Stimulated activated CD4-positive, alpha-beta T cell treated with anti-CD3 and anti-CD28 coated beads, Interleukin-1b, Interleukin-23, amount 100 ng/mL, for 1 hour (primary cell): ENCODE data around the gene LPAR3.
"Not testable (repeated sequence)": the region's sequence is repeated elsewhere in the genome, so short reads cannot be mapped to it uniquely, and the experiment has no call there.

ENCODE experiments used
- DNase-seq, 2 donors: peaks; one replicate each; pipeline ENCODE4 v3.0.0-alpha.2; 2020; ENCODE audit warnings: low read depth in 2 of 2

Gene LPAR3, protein sequence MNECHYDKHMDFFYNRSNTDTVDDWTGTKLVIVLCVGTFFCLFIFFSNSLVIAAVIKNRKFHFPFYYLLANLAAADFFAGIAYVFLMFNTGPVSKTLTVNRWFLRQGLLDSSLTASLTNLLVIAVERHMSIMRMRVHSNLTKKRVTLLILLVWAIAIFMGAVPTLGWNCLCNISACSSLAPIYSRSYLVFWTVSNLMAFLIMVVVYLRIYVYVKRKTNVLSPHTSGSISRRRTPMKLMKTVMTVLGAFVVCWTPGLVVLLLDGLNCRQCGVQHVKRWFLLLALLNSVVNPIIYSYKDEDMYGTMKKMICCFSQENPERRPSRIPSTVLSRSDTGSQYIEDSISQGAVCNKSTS

DNA sequence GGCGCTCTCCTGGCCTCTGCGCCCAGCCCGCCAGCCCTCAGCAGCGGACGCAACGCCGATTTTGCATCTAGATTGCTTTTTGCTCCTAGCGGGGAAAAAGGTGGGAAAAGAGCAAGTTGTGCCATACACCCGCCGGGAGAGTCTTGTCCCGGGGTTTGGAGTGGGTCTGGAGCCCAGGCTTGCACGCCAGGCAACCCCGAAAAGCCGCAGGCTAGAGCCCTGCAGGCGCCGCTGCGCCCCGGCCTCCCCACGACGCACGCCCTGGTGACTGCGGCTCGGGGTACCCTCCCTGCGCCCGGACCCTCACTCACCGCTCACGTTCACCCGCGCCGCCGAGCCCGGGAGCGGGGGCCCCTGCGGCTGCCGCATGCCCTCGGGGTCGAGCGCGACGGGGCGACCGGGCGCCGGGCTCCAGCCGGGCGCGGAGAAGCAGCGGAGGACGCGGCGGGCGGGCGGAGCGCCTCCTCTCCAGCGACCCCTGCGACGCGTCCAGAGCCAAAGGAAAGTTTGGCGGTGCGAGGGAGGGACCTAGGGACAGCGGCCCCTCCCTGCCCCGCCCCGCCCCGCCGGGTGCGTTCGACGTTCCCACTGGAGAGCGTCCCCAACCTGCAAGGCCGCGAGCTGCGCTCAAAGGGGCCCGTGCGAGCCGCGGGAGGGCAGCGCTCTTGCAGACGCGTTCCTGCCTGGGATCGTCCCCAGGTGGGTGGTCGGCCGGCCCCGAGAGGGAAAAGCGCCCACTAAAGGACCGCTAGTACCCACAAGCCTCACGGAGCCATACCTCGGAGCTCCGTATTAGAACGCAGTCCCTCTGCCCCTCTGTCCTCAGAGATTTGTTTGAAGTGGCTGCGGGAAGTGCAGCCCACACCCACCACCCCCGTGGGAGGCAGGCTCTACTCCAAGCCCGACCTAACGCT lies at the start of gene LPAR3:
Gene LPAR3, minus strand, starts transcription at position 502 of the 914 bp plus-strand sequence. CDS start 27,086 bp downstream, outside the sequence.
- DNase-seq: no peak

DNA sequence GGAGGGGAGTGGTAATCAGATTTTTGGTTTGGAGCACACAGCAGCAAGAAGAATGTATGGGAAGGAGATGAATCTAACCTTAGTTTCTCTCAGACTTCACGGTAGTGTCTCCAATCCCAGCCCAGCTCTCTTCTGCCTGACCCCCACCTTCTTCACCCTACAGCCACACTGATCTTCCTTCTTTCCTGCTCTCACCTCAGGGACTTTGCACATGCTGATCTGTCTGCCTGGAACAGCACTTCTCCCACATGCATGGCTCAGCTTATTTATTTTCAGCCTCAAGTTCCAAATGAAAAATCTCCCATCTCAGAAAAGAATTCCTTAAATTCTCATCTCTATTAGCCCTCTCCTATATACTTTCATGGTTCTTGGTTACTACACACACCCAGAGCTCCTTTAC lies 48.8 kb upstream of the LPAR3 start:
- DNase-seq: no peak

DNA sequence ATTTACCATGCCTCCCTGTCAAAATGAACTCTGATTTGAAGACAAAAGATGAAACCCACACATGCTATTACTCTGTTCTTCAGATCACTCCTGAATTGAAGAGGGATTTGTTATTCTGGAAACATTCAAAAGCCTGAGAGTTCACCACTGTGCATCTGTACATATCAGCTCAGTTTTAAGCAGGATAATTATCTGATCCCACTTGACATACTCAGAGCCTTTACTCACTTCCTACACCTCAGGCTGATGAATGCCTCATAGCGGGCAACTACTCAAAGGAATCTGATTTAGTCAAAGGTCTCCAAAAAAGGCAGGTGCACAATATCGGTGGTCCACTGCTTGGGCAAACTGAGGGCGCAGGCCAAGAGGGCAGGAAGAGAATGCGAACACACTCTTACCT lies 47.5 kb upstream of the LPAR3 start:
- DNase-seq: no peak

DNA sequence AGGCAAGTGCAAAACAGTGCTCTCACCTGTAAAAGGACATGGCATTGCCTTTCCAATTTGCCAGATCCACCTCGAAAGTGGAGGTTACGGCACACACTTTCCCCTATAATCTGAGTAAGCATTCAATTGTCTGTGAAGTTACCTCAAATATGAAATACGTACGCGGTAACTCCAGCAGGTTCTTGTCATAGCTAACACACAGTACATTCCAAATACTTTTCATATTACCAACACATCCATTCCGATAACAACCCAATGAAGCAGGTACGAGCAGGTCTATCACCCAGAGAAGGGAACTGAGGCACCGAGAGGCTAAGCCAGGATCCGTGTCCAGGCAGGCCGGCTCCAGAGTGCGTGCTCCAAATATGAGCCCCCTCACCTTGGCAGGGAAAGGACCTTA lies 46.8 kb upstream of the LPAR3 start:
- no peak for DNase-seq

DNA sequence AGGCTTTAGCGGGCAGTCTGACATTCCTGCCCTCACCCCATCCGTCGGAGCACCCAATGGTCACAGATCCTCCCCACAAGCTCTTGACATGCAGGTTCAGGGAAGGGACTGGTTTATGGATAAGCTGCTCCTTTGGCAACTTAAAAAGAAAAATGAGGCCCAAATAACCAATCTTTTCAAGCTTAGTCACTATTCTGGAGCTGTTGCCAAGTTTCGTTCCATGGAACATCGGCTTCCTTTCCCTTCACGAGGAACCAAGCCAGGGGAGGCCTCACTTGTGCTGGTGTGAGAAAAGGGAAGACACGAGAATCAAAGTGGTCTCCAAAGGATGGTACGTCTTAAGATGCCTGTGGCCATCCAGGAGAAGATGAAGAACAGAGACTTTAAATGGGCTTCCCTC lies 46.1 kb upstream of the LPAR3 start:
- no peak for DNase-seq

DNA sequence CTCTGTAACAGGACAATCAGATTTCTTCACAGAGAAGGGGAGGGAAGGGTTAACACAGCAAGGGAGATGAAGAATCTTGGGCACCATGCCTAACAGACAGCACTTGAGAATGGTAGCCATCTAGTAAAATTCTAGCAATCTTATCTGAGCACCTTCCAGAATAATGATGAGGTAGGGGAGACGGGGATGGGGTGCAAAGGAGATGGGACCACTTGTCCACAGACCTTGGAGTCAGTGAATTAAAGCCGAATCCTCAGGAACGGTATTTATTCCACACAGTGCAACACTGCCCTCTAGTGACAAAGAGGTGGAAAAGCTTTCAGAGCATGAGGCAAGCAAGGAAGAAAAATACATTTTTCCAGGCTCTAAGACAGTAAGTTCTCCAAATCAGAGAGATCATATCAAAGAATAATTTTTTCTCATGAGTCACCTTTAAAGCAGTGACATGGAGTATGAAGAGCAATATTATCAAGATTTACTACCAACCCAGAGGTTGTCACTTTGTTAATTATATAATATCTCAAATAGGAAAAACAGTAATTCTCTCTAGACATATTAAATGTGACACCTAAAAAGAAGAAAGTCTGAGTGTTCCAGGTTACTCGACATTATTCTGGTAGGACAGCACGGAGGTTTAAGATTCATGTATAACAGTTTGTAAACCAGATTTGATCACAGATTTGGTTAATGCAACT lies 43.3 kb upstream of the LPAR3 start:
- no peak for DNase-seq

DNA sequence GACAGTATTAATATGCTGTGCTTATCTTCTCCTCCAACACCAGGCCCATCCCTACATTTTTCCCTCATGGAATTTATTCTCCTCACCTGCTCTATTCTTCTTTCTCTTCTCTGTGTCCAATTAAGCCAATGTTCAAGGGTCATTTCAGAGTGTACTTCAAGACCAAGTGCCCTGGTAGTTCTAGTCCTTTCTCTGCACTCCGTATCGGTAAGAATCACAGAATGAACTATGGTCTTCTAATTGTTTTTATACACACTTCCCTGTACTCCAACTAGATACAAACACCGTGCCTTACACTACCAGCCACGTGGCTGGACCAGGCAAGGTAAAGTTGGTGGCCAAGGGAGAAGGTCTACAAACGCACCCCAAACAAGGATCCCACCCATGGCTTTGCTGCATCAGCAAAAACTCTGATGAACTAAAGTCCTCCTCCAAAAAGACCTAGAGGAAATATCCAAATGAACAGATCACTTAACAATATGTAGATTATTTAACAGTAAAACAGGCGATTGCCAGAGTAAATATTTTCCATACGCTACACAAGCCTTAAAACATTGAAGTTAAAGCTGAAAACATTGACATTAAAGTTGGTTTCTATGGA lies 40.1 kb upstream of the LPAR3 start:
- DNase-seq: no peak

DNA sequence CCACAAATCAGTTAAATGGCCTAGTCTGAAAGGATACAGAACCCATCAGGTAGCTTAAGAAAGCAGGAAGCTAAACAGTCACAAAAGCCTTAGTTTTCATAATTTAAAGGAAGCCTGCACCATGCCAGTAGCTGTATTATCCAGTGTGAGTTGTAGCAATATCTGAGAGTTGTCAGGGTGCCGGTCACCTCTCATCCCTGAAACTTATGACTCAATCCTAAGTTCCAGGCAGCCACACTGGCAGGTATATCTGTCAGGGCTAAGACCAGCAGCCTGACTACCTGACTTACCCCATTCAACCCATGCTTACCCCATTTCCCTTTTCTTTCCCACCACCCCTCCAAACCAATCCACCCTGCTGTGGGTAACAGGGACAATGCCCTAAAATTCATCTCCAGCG lies 37.8 kb upstream of the LPAR3 start:
- no peak for DNase-seq

DNA sequence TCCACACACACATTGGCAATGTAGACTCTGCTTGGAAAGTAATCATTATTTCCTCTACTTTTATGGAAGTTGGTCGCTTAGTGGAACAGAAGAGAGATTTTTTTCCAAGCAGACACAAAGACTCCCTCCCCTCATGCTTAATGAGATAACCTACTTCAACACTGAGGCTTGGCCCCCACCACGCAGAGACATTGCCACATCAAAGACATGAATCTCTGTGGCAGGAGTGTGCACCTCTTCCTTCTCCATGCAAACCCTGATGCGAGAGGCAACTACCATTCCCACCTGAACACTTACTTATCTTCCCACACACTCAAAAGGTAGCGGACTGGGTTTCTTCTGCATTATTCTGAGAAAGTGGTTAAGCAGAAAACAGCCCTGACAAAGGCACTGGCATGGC lies 37.3 kb upstream of the LPAR3 start:
- no peak for DNase-seq

DNA sequence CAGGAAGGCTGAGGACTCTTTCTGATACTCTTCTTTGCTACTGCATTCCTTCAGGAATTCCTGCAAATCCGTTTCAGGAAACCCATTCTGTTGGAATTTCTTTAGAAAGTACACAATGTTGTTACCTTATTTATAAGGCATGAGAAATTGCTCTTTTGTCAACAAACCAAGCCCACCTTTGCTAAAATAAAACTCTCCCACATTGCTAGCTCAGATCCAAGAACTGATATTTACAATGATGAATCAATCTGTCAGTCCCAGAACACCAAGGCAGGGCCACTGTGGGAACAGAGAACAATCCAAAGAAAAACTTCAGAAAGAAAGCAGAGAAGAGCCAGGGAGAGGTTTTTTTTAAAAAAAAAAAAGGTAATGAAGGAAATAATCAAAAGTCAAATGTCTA lies 36.6 kb upstream of the LPAR3 start:
- DNase-seq: no peak

DNA sequence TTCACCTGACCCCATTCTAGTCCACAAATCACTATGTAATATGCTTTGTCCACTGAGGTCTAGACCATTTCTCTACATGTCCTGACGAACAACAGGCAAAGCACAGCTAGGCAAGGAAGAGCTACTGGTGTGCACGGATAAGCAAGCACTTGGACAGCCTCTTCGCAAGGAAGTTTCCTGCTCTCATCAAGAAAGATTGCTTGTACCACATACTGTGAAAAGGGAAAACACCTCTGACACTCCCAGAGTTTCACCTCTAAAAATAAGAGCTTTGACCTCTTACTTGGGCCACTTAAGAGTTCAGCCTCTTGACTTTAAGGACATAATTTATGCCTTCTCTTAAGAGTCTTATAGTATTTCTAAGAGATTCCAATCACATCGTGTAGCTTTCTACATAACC lies 36.0 kb upstream of the LPAR3 start:
- DNase-seq: no peak

DNA sequence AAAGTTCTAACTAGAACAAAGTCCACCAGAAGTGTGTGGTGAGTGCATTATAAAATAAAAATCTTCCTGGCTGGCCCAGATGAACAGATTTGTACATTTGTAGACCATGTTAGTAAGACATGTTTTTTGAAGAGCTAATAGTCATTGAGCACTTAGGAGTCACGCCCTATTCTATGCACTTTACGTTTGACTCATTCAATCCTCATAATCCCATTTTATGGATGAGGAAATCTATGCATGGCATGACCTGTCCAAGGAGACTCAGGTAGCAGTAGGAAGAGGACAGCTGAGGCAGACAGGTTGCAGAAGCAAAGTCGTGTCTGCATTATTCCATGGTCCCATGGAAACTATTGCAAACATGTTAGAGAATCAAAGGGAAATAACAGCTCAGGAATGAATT lies 30.3 kb upstream of the LPAR3 start:
- DNase-seq: no peak

DNA sequence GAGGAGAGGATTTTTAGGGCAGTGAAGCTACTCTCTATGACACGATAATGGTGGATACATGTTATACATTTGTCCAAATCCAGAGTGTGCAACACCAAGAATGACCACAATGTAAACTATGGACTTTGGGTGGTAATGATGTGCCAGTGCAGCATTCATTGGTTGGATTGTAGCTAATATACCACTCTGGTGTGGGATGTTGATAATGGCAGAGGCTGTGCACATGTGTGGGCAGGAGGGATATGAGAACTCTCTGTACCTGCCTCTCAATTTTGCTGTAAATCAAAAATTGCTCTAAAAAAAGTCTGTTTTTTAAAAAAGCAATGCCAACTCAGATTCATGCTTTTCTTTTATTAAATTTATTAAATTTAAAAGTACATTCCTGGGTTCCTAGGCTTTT lies 27.2 kb upstream of the LPAR3 start:
- no peak for DNase-seq

DNA sequence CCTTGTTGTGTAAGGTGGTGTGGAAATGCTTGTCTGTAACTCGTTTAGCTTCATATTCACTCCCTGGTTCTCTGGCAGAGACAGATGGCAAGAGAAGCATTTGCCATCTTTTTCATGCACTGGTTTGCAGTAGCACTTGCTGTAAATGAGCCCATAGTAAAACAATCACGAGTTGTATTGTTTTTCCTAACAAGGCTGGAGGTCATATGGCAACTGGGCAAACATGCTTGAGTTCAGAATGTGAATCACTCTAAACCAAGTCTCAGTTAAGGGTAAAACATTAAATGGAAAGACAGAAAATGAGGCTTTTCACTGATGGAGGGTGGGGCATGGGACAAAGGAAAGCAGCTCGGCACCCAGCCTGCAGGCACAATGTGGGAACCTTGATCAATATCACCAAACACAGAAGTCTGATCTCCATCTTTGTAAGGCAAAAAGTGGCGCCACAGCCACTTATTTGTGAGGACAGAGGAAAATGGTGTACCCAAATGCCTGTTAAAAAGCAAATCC lies 26.5 kb upstream of the LPAR3 start:
- DNase-seq: no peak

DNA sequence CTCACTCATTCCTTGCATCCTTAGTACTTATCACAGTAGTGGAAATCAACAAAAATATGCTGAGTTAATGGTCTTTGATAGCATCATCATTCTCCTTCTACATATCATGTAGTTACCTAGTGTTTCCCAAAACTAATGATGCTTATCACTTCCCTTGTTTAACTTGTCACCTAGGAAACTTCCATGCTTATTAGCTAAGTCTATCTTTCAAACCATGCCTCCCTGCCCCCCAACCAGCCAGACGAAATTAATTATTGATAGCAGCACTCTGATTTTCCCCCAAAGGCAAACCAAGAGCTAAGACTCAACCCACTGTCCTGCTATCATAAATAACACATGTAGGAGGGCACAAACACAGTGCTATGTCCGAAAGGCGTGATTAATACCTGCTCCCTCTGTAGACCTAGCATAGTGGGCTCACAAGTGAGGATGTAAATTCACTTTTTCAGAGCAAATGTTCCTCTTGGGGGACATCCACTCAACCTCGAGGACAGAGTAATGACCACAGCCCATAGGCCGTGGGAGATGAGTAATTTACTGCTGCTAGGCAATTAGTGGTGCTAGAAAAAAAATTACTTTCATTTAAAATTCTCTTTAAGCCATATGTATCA lies 25.8 kb upstream of the LPAR3 start:
- no peak for DNase-seq

DNA sequence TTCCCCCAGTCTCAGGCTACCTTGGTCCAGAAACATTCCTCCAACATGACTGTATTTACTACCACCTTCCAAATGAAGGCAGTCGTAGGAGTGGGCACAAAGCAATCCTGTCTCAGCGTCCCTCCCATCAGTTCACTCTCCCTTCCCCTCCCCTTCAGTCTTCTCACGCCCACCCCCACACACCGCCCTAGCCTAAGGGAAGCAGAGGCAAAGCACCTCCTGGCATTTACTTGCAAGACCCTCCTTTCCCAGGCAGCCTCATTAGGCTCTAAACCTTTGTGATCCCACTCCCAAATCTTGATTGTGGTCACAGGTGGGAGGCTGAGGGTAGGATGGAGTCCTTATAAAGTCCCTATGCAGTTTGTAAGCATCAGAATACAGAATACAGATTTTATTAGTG lies 23.9 kb upstream of the LPAR3 start:
- no peak for DNase-seq

DNA sequence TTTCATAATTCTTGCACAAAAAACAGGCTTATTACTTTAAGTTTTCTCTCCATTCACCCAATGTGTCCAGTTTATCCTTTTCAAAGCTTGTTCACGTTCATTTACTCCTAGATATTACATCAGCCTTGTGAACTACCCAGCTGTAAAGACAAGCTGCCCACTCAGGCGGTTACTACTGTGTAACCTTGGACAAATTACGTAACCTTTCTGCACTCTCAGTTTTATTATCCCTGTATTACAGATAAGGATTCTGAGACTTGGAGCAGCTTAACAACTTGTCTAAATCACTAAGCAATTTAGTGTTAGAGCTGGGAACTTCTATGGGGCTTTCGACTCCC lies 20.5 kb upstream of the LPAR3 start:
- no peak for DNase-seq

DNA sequence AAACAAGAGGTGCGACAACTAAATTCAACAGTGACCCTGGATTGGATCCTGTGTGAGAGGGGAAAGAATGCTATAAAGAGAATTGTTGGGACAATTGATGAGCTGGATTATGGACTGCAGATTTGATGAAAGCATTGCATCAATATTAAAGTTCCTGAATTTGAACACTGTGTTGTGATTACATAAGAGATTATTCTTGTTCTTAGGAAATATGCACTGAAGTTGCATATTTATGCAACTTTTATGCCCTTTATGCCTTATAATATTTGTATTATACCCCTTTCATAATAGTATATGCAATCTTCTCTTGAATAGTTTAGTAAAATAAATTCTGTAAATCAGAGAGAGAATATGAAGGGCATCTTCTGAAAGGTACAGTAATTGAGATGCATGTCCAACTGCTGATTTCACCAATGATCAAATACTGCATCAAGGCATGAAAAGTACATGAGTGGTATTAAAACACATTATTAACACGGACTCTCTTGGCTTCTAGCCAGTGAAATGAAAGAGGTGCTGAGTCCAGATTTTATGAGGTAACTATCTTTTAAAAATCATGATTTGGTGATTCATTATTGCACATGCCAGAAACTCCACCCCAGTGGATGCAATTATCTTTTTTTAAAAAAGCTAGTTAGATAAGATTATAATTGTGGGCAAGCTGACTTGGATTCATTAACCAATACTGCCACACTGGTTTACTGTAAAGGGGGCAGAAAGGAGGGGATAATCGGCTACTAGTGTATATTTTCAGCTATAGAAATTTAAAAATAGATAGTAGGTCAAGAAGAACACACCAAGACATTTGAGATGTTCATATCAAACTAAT lies 19.9 kb upstream of the LPAR3 start:
- DNase-seq: no peak

DNA sequence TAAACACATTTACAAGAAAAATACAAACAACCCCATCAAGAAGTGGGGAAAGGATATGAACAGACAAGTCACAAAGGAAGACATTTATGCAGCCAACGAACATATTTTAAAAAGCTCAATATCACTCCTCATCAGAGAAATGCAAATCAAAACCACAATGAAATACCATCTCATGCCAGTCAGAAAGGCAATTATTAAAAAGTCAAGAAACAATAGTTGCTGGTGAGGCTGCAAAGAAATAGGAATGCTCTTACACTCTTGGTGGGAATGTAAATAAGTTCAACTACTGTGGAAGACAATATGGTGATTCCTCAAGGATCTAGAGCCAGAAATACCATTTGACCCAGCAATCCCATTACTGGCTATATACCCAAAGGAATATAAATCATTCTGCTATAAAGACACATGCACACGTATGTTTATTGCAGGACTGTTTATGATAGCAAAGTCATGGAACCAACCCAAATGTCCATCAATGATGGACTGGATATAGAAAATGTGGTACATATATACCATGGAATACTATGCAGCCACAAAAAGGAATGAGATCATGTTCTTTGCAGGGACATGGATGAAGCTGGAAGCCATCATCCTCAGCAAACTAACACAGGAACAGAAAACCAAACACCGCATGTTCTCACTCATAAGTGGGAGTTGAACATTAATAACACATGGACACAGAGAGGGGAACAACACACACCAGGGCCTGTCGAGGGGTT lies 15.9 kb upstream of the LPAR3 start:
- DNase-seq: not testable (repeated sequence)
